Measurements from ENCODE around the gene ATP8A2.
"Not testable (repeated sequence)": the region's sequence is repeated elsewhere in the genome, so short reads cannot be mapped to it uniquely, and the experiment has no call there.

The ATP8A2 gene

GRCh38 chr13:25948910-25949309, 577.1 kb downstream of the ATP8A2 start:
- DNase-seq (ENCODE audit: low read depth in 4 of 4, low spot score in 1 of 4) = no peak

DNA sequence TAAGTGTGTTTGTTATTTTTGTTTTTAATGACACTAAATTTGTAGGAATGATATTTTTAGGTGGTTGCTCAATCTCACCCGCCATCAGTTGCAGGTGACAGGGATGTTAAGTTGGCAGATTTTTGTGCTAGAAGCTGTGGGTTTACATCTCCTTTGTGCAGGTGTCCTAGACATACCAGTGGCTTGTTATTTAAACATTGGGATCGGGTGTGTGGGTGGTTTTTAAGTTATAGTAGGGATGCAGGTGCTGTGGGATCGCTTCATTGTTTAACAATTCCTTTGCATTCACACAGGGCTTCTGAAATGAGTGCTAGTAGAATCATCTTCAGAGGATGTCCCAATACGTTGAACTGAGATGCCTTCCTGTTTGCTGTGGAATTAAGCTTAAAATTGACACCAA, 580.1 kb downstream of the ATP8A2 start:
- DNase-seq (ENCODE audit: low read depth in 4 of 4, low spot score in 1 of 4) = no peak

GRCh38 chr13:25954080-25954479, 582.3 kb downstream of the ATP8A2 start:
- not testable (repeated sequence) for DNase-seq (ENCODE audit: low read depth in 4 of 4, low spot score in 1 of 4)

DNA sequence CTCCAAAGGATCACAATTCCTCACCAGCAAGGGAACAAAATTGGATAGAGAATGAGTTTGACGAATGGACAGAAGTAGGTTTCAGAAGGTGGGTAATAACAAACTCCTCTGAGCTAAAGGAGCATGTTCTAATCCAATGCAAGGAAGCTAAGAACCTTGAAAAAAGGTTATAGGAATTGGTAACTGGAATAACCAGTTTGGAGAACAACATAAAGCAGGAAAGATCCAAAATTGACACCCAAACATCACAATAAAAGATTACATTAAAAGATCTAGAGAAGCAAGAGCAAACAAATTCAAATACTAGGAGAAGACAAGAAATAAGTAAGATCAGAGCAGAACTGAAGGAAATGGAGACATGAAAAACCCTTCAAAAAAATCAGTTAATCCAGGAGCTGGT, 583.2 kb downstream of the ATP8A2 start:
- not testable (repeated sequence) for DNase-seq (ENCODE audit: low read depth in 4 of 4, low spot score in 1 of 4)

DNA sequence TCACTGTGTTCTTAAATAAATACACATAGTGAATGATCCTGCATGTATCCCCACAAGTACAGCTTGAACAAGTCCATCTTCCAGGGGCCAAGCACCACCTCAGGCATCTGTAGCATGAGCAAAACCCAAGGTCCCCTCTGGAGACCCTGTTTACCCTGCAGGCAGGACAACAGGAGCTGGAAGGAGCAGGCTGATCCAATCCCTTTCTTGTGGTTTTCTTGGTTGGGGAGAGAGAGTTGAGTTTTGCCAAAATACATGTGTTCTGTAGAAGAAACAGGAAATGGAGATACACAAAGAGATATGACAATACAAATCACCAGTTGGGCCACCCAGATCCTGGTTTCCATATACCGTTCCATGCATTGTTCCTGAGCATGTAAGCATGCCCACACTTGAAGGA, 587.2 kb downstream of the ATP8A2 start:
- no peak for DNase-seq (ENCODE audit: low read depth in 4 of 4, low spot score in 1 of 4)

- no peak for DNase-seq (ENCODE audit: low read depth in 4 of 4, low spot score in 1 of 4)
These were observed 589.5 kb downstream of the ATP8A2 start for GRCh38 chr13:25961294-25961693.

GRCh38 chr13:25963674-25964073, 591.9 kb downstream of the ATP8A2 start:
- DNase-seq (ENCODE audit: low read depth in 4 of 4, low spot score in 1 of 4) = no peak

GRCh38 chr13:25965596-25965995, 593.8 kb downstream of the ATP8A2 start:
- DNase-seq (ENCODE audit: low read depth in 4 of 4, low spot score in 1 of 4) = no peak

DNA sequence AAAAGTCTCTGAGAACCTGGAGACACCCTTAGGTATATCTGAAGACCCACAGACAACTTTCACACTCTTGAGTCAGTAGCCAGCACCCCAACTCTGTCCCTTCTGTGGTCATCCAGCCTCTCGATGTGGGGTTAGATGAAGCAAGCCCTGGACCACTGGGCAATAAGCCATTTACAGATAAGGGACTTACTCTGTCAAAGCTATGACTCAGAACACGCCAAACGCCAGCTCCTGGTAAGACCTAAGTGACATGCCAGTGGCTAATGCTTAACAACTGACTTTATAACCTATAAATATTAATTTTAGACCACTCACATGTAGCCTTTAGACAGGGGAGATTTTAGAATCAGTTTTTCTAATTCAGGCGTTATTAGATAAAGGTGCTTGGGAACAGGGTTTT, 594.3 kb downstream of the ATP8A2 start:
- no peak for DNase-seq (ENCODE audit: low read depth in 4 of 4, low spot score in 1 of 4)

DNA sequence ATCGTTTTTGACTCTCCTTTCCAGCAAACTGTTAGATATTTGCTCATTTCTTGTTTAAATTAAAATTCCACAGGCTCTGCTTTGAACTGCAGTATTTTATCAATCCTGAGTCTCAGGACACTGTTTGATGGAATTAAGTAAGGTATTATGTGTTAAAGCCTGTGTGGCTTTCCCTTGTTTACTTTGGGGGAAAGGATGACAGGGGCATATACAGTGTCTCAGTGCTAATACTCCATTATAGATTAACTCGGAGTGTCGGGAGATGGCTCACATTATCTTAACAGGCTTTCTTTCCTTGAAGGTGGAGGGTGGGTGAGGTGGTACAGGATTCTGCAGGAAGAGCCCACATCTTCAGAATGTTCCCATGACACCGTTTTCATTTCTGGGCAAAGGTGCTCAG, 595.4 kb downstream of the ATP8A2 start:
- no peak for DNase-seq (ENCODE audit: low read depth in 4 of 4, low spot score in 1 of 4)

DNA sequence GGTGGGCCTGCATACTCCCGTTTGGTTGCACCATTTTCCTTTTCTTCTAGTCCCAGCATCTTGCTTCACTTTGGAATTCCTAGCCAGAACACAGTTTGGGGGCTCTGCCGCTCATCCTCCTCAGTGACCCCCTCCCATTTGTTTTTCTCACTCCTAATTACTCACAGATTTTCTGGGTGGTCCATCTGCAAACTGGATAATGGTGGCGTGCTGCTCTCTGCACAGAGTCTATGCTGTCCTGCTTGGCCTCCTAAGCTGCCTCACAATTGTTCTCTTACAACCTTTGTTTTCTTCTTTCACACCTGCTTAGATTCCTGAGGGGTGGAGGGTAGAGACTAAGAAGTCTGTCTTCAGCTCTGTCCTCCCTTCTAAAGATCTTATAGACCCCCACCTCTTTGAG, 599.3 kb downstream of the ATP8A2 start:
- DNase-seq (ENCODE audit: low read depth in 4 of 4, low spot score in 1 of 4) = no peak

GRCh38 chr13:25971459-25972145, 599.8 kb downstream of the ATP8A2 start:
- no peak for DNase-seq (ENCODE audit: low read depth in 4 of 4, low spot score in 1 of 4)

GRCh38 chr13:25973085-25973484, 601.3 kb downstream of the ATP8A2 start:
- DNase-seq (ENCODE audit: low read depth in 4 of 4, low spot score in 1 of 4) = no peak

DNA sequence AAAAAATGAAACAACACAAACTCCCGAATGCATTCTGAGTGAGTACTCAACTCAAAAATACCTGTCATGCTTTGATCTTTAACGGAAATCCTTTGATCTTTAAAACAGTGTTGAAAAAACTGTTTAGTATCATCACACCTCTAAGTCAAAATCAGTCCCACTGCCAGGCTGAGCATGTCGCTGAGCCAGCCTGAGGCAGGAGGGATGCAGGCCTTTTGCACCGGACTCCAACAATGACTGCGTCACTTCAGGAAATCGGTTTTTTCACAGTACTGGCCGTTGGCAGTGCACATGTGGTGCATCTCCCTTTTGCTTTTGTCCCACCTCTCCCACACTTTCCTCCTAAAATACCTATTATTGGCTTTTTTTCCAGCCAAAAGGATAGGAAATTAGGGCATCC, 601.8 kb downstream of the ATP8A2 start:
- DNase-seq (ENCODE audit: low read depth in 4 of 4, low spot score in 1 of 4) = no peak

DNA sequence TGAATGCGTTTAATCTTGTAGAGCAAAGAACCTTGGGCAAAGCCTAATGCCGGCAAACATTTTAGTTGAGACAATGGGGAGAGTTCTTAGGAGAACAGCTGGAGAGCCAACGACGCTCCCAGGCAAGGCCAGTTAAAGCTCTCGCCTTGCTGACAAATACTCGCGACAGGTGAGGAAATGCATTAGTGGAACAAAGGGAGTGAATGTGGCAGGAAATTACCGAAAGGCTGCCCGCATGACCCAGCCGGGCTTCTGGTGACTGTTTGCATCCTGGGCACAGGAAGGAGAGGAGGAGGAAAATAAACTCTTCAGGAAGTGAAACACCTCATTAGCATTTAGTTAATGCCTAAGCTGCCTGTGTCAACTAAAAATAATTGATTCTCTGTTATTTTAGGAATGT, 605.4 kb downstream of the ATP8A2 start:
- no peak for DNase-seq (ENCODE audit: low read depth in 4 of 4, low spot score in 1 of 4)

DNA sequence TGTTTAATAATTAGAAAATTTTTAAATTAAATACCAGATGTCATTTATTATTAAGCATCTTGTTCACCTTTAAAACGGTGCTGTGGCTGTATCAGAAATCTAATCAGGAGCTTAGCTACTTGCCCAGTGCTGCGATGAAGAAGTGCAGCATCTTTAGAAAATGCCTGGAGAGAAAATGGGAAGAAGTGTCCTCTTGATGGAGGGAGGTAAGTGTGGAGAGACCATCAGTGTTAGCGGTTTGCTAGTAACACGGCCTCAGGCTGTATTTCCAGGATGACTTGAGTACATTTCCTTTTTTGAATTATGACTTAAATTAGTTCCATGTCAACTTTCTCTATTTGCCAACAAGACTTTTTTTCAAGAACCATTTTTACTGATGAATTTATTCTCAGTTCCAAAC, 605.9 kb downstream of the ATP8A2 start:
- no peak for DNase-seq (ENCODE audit: low read depth in 4 of 4, low spot score in 1 of 4)

- no peak for DNase-seq (ENCODE audit: low read depth in 4 of 4, low spot score in 1 of 4)
These were observed 607.2 kb downstream of the ATP8A2 start for GRCh38 chr13:25978961-25979360.

DNA sequence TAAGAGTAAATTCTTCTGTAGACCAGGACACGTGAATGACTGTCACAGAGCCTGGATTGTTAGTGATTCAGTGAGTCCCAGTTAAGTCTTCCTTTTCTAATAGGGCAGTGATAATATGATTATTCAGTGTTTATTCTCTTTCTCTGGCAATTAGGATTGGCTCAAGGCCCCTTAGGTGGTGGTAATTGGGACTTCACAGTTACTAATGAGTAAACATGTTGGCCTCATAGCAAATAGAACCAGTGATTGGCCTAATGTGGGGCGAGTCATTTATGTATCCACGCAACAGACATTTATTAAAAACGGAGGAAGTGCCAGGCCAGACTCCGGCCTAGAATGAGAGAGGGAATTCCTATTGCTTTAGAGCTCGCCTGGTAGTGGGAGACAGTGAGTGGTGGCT, 607.6 kb downstream of the ATP8A2 start:
- DNase-seq (ENCODE audit: low read depth in 4 of 4, low spot score in 1 of 4) = no peak

DNA sequence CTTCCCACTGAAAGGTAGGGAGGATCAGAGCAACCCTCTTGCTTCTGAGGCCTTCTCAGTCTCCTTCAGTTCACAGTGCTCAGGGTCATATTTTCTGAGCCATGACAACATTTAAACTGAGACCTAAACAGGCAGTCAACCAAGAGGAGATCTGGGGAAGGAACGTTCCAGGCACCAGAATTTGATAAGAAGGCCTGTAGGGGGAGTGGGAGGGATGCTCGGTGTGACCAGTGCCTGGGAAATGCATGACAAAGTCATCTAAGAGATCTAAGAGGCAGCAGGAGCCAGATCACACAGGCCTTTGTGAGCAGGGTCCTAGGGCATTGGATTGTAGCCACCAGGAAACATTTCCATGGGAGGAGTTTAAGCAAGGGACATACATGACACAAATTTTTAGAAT, 608.5 kb downstream of the ATP8A2 start:
- no peak for DNase-seq (ENCODE audit: low read depth in 4 of 4, low spot score in 1 of 4)

- no peak for DNase-seq (ENCODE audit: low read depth in 4 of 4, low spot score in 1 of 4)
These were observed 609.3 kb downstream of the ATP8A2 start for GRCh38 chr13:25981060-25981459.

GRCh38 chr13:25982907-25983306, 611.1 kb downstream of the ATP8A2 start:
- no peak for DNase-seq (ENCODE audit: low read depth in 4 of 4, low spot score in 1 of 4)

DNA sequence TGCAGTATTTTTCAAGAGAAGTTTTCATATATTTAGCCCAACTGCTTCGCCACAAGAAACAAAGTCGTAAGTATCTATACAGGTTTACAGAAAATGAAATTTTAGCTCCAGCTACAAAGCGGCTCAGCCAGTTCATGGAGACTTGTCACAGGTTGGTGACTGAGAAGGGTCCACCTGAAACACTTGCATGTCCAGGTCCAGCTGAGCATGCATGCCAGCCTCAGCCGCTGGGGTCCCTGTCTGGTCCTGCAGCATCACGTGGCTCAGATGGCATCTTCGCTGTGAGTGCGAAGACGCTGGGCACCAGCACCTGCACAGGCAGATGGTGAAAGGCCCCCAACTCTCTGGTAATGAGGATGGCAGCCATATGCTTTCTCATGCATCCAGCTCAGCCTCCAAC, 616.2 kb downstream of the ATP8A2 start:
- no peak for DNase-seq (ENCODE audit: low read depth in 4 of 4, low spot score in 1 of 4)

DNA sequence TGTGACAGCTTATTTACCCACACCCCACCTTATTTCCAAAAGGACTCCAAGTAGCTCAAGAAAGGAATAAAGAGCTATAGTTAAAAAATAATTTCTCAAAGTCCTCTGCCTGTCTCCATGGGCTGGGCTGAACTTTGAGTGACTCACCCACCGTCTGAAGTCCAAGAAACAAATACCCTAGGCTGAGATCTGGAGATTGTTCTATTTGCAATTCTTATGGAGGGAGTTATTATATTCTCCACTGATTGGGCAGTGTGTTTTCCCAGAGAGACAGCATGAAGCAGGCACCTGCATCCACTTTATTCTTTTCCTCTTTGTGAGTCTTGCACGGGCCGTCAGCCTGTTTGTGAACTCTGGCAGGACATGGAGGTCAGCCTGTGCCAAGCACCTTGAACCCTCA, 616.9 kb downstream of the ATP8A2 start:
- no peak for DNase-seq (ENCODE audit: low read depth in 4 of 4, low spot score in 1 of 4)

- DNase-seq (ENCODE audit: low read depth in 4 of 4, low spot score in 1 of 4) = no peak
These were observed 619.0 kb downstream of the ATP8A2 start for GRCh38 chr13:25990801-25991200.
